Measurements from ENCODE around the gene EDEM2. TPM values are rescaled to one million over a fixed set of nuclear protein-coding genes. Genes with fewer than 3 reads are reported as not detected.
"Not testable (repeated sequence)": the region's sequence is repeated elsewhere in the genome, so short reads cannot be mapped to it uniquely, and the experiment has no call there.

Gene EDEM2
- polyA plus RNA-seq, 10 donors: 7.7 to 10.2 (median 8.8) TPM

- DNase-seq: peak; percentile 87 to 96 (median 92)
Observed at GRCh38 chr20:35171753-35172433, 24.8 kb upstream of the EDEM2 start, which contains the start of gene PROCR. TSS of gene PROCR (plus strand) at chr20:35172072. CDS start at chr20:35172155, 83 bp downstream.

- DNase-seq: no peak
Observed at GRCh38 chr20:35171438-35171752, 24.3 kb upstream of the EDEM2 start.

- not testable (repeated sequence) for DNase-seq
Observed at GRCh38 chr20:35168701-35169409, 21.7 kb upstream of the EDEM2 start.

- DNase-seq: no peak
Observed at GRCh38 chr20:35167787-35168186, 20.7 kb upstream of the EDEM2 start.

GRCh38 chr20:35166242-35166830 is 19.2 kb upstream of the EDEM2 start:
- DNase-seq: peak in 1 of 3 donors; percentile 74

- DNase-seq: no peak
Observed at GRCh38 chr20:35165221-35166185, 18.4 kb upstream of the EDEM2 start.

- not testable (repeated sequence) for DNase-seq
Observed at GRCh38 chr20:35164531-35164930, 17.4 kb upstream of the EDEM2 start.

- not testable (repeated sequence) for DNase-seq
Observed at GRCh38 chr20:35160341-35160740, 13.2 kb upstream of the EDEM2 start.

GRCh38 chr20:35156978-35157377 is 9.8 kb upstream of the EDEM2 start:
- no peak for DNase-seq

- no peak for DNase-seq
Observed at GRCh38 chr20:35155936-35156335, 8.8 kb upstream of the EDEM2 start.

GRCh38 chr20:35151736-35152135 is 4.6 kb upstream of the EDEM2 start:
- DNase-seq: peak; percentile 86 to 95 (median 90)

GRCh38 chr20:35150846-35151579 is 3.9 kb upstream of the EDEM2 start:
- DNase-seq: peak in 2 of 3 donors; percentile 53 to 73

GRCh38 chr20:35147575-35148071 is 487 bp upstream of the EDEM2 start:
- not testable (repeated sequence) for DNase-seq

- peak in 1 of 3 donors; percentile 35 for DNase-seq
Observed at GRCh38 chr20:35146299-35146919, 727 bp downstream of the EDEM2 start.

- peak in 2 of 3 donors; percentile 67 to 70 for DNase-seq
Observed at GRCh38 chr20:35145141-35145564, 2.0 kb downstream of the EDEM2 start.

GRCh38 chr20:35144694-35145093 is 2.4 kb downstream of the EDEM2 start:
- DNase-seq: no peak

GRCh38 chr20:35135867-35136586 is 11.1 kb downstream of the EDEM2 start:
- no peak for DNase-seq

GRCh38 chr20:35134880-35135279 is 12.3 kb downstream of the EDEM2 start:
- peak in 1 of 3 donors; percentile 58 for DNase-seq

GRCh38 chr20:35134472-35134871 is 12.7 kb downstream of the EDEM2 start:
- peak in 1 of 3 donors; percentile 52 for DNase-seq
